HG03469 (cell line): ENCODE measurements around the gene METRNL.
"Not testable (repeated sequence)": the region's sequence is repeated elsewhere in the genome, so short reads cannot be mapped to it uniquely, and the experiment has no call there.

Source experiments
- ATAC-seq: cut with Tn5 transposase; IDR thresholded peaks from one replicate; pipeline ENCODE4 v1.9.1; 2021; ENCODE audit warnings: mild to moderate bottlenecking, moderate library complexity, moderate number of reproducible peaks; ENCODE audit not compliant: unreplicated experiment

The METRNL gene

GRCh38 chr17:83065660-83066542 lies 13.5 kb upstream of the METRNL start:
- ATAC-seq, result no peak

- not testable (repeated sequence) for ATAC-seq
Measured at GRCh38 chr17:83066543-83066890, 12.9 kb upstream of the METRNL start.

- no peak for ATAC-seq
Measured at GRCh38 chr17:83067071-83067717, 12.2 kb upstream of the METRNL start.

- ATAC-seq, result no peak
Measured at GRCh38 chr17:83067718-83068261, 11.6 kb upstream of the METRNL start.

GRCh38 chr17:83068641-83069570 lies 10.5 kb upstream of the METRNL start:
- no peak for ATAC-seq

- no peak for ATAC-seq
Measured at GRCh38 chr17:83069571-83069906, 9.9 kb upstream of the METRNL start.

GRCh38 chr17:83069931-83070742 lies 9.3 kb upstream of the METRNL start:
- ATAC-seq, result no peak

- ATAC-seq, result no peak
Measured at GRCh38 chr17:83070800-83071341, 8.5 kb upstream of the METRNL start.

GRCh38 chr17:83071365-83071764 lies 8.0 kb upstream of the METRNL start:
- no peak for ATAC-seq

- ATAC-seq, result no peak
Measured at GRCh38 chr17:83071966-83072562, 7.3 kb upstream of the METRNL start.

GRCh38 chr17:83072600-83073358 lies 6.6 kb upstream of the METRNL start:
- no peak for ATAC-seq

- no peak for ATAC-seq
Measured at GRCh38 chr17:83073389-83074063, 5.9 kb upstream of the METRNL start.

- no peak for ATAC-seq
Measured at GRCh38 chr17:83074486-83075223, 4.8 kb upstream of the METRNL start.

- no peak for ATAC-seq
Measured at GRCh38 chr17:83075270-83075880, 4.0 kb upstream of the METRNL start.

- no peak for ATAC-seq
Measured at GRCh38 chr17:83076938-83077337, 2.5 kb upstream of the METRNL start.

GRCh38 chr17:83077411-83077810 lies 2.0 kb upstream of the METRNL start:
- no peak for ATAC-seq

GRCh38 chr17:83077939-83078338 lies 1.5 kb upstream of the METRNL start:
- ATAC-seq, result no peak
